K562 (cell line): Measurements from ENCODE around the gene ATP5F1D. TPM values are rescaled to one million over a fixed set of nuclear protein-coding genes. Genes with fewer than 3 reads are reported as not detected.

Experiments used
- CBX8 ChIP-seq: fragments of 200-600 bp; sonication (generic); IDR thresholded peaks from 2 replicates; pipeline ENCODE4 v1.6.1; 2012; ENCODE audit warnings: borderline replicate concordance, mixed run types, low read depth, mild to moderate bottlenecking, moderate library complexity, mixed read lengths, low read length, control low read depth, inconsistent platforms; ENCODE audit not compliant: poor library complexity, severe bottlenecking; ENCODE audit errors: extremely low read depth
- CCNT2 ChIP-seq: IDR thresholded peaks from 2 replicates; pipeline ENCODE4 v1.6.1; 2011; ENCODE audit warnings: borderline replicate concordance, low read depth, mild to moderate bottlenecking, moderate library complexity, mixed read lengths, low read length; ENCODE audit not compliant: insufficient read length; ENCODE audit errors: extremely low read depth
- NCOR1 ChIP-seq: fragments of 450-650 bp; IDR thresholded peaks from 2 replicates; pipeline ENCODE4 v1.6.1; 2016; ENCODE audit warnings: mild to moderate bottlenecking, moderate library complexity
- NRF1 ChIP-seq, 2 experiments: fragments of 450-650 bp; IDR thresholded peaks in 1 of 2; conservative IDR thresholded peaks in 1 of 2; 2 replicates each; pipeline ENCODE4 v1.6.1; 2014; ENCODE audit warnings: mild to moderate bottlenecking in 2 of 2
- PHF8 ChIP-seq: fragments of 200-600 bp; sonication (generic); IDR thresholded peaks from 2 replicates; pipeline ENCODE4 v1.6.1; 2012; ENCODE audit warnings: mixed run types, mild to moderate bottlenecking, inconsistent platforms, low read length, moderate library complexity, borderline replicate concordance
- RBBP5 ChIP-seq: fragments of 200-600 bp; sonication (generic); IDR thresholded peaks from 2 replicates; pipeline ENCODE4 v1.6.1; 2012; ENCODE audit warnings: borderline replicate concordance, mild to moderate bottlenecking, low read length, control low read depth, inconsistent platforms; ENCODE audit not compliant: insufficient read depth, poor library complexity, severe bottlenecking
- RFX1 ChIP-seq: fragments of 450-650 bp; IDR thresholded peaks from 2 replicates; pipeline ENCODE4 v1.6.1; 2016; ENCODE audit warnings: mild to moderate bottlenecking, moderate library complexity
- SMAD4 ChIP-seq: fragments of 250-450 bp; sonication (Bioruptor Pico); conservative IDR thresholded peaks from 2 replicates; pipeline ENCODE4 v1.8.0; 2021; ENCODE audit warnings: inconsistent platforms, mild to moderate bottlenecking, moderate library complexity
- TBP ChIP-seq: optimal IDR thresholded peaks from 2 replicates; pipeline ENCODE3; 2011; ENCODE audit warnings: low read depth, low read length, improper control_type of control experiment
- TGIF2 ChIP-seq: sonication (generic); formaldehyde crosslinking; IDR thresholded peaks from 2 replicates; pipeline ENCODE4 v1.8.1; 2022; ENCODE audit warnings: mild to moderate bottlenecking, missing genetic modification reagents, moderate library complexity
- U2AF2 ChIP-seq: fragments of 200-400 bp; formaldehyde crosslinking; optimal IDR thresholded peaks from 2 replicates; pipeline ENCODE3; 2017; ENCODE audit warnings: low read depth, mild to moderate bottlenecking, low read length
- ZBTB7A ChIP-seq: IDR thresholded peaks from 2 replicates; pipeline ENCODE4 v1.6.1; 2011; ENCODE audit warnings: low read depth, mild to moderate bottlenecking, low read length, moderate library complexity, borderline replicate concordance; ENCODE audit not compliant: control insufficient read depth
- polyA plus RNA-seq, 8 experiments: library from polyadenylated mRNA; depleted of rRNA in 4 of 8; stranded (reverse) in 5 of 8; unstranded in 3 of 8; fragments of >200 nt; fragmentation: Nextera tagmentation in 2 of 8; fragmentation: Illumina TruSeq in 1 of 8; extraction: Ambion mirVana in 2 of 8; extraction: Trizol in 1 of 8; gene quantifications; 2 replicates each; pipeline versions ENCODE4 v1.2.1 to v1.2.3, GENCODE V29; 2011 to 2014; ENCODE audit warnings: inconsistent platforms in 1 of 8, missing spikeins in 1 of 8
- total RNA-seq, 7 experiments: library from RNA; depleted of rRNA in 6 of 7; stranded (reverse); fragments of >200 nt in 6 of 7; fragmentation: Illumina TruSeq in 2 of 7; extraction: Trizol in 2 of 7; gene quantifications; 2 replicates each; pipeline versions ENCODE4 v1.2.1 to v1.2.3, GENCODE V29; 2011 to 2021; ENCODE audit warnings: low replicate concordance in 1 of 7
- TF ChIP-seq, protein P1 (sequence below): fragments of 200-800 bp; sonication (Bioruptor generic); IDR thresholded peaks from 2 replicates; pipeline ENCODE4 v1.6.1; 2017; ENCODE audit warnings: missing genetic modification characterization, missing compliant biosample characterization
- TF ChIP-seq, protein P2 (sequence below), 3 experiments: fragments of 200-800 bp in 1 of 3; sonication (Bioruptor generic) in 1 of 3; sonication (generic) in 1 of 3; formaldehyde crosslinking in 1 of 3; IDR thresholded peaks; 2 replicates each; pipeline versions ENCODE4 v1.6.1 to v1.8.0; 2016 to 2022; ENCODE audit warnings: mild to moderate bottlenecking in 2 of 3, missing compliant biosample characterization in 2 of 3, missing genetic modification characterization in 2 of 3, missing genetic modification reagents in 1 of 3
- TF ChIP-seq, protein P3 (sequence below): fragments of 450-650 bp; IDR thresholded peaks from 2 replicates; pipeline ENCODE4 v1.6.1; 2017; ENCODE audit warnings: antibody characterized with exemption, mild to moderate bottlenecking
- TF ChIP-seq, protein P4 (sequence below): fragments of 200-800 bp; sonication (Bioruptor generic); IDR thresholded peaks from 2 replicates; pipeline ENCODE4 v1.6.1; 2017; ENCODE audit warnings: missing genetic modification characterization, missing compliant biosample characterization

Gene ATP5F1D
- total and polyA plus RNA-seq, 9 of the 15 experiments (the other 6 are each of a cell fraction or from before 2014, with no cell fraction given): 3.9 to 409 (median 36.8) TPM

DNA sequence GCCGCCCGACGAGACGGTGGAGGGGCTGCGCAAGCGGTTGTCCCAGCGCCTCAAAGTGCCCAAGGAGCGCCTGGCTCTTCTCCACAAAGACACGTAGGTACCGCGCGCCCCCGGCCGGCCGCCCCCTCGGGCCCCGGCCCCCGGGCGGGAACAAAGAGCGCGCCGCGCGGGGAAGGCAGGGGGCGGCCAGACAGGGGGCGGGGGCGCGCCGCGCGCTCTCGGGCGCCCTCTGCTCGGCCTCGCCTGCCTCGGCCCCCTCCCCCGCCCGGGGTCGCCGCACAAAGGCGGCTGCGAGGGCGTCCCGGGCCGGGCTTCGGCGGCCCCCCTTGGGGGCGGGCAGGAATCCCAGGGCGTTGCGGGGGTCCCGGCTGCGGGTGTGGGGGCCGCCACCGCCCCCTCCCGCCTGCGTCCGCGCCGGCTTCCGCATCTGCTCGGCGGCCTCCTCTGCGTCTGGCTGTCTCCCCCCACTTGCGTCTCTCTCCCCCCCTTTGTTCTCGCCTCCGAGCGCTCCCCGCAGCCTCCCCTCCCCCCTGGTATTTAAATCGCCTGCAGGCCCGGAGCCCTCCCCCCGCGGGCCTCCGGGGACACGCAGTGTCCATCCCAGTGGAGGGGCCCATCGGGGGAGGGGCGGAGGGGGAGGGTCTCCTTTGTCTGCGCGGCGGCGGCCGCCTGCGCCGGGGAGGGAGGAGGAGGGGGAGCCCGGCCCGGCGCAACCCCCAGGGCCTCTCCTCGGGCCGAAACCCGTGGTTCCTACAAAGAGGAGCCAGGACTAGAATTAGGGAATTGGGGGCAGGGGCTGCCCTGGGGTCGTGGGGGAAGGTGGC, 9.1 kb downstream of the ATP5F1D start (continued):
- TF ChIP-seq, protein P1, sequence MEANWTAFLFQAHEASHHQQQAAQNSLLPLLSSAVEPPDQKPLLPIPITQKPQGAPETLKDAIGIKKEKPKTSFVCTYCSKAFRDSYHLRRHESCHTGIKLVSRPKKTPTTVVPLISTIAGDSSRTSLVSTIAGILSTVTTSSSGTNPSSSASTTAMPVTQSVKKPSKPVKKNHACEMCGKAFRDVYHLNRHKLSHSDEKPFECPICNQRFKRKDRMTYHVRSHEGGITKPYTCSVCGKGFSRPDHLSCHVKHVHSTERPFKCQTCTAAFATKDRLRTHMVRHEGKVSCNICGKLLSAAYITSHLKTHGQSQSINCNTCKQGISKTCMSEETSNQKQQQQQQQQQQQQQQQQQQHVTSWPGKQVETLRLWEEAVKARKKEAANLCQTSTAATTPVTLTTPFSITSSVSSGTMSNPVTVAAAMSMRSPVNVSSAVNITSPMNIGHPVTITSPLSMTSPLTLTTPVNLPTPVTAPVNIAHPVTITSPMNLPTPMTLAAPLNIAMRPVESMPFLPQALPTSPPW (CRISPR knock-in tag): peak; percentile 94
- TF ChIP-seq RBBP5: peak; percentile 43
- TF ChIP-seq TGIF2 (CRISPR knock-in tag): peak; percentile 83; the same call in 1 of the 2 replicates
- TF ChIP-seq NRF1 (conservative IDR thresholded peaks at IDR 0.05 in 1 of 2, IDR thresholded peaks at IDR 0.05 in 1 of 2): peak; percentile 54 to 62
- TF ChIP-seq NCOR1: peak; percentile 50; the same call in 1 of the 2 replicates
- TF ChIP-seq, protein P2, sequence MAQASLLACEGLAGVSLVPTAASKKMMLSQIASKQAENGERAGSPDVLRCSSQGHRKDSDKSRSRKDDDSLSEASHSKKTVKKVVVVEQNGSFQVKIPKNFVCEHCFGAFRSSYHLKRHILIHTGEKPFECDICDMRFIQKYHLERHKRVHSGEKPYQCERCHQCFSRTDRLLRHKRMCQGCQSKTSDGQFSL (CRISPR knock-in tag; IDR thresholded peaks at IDR 0.05): peak; percentile 77
- TF ChIP-seq, protein P2 (tag; IDR thresholded peaks at IDR 0.05): peak in 1 of 2 experiments; percentile 78; a peak in 1 of 4 replicates
- TF ChIP-seq CCNT2: peak; percentile 77
- TF ChIP-seq PHF8: 0 out of 2 replicates have a peak, but pooled peaks have one; percentile 3
- TF ChIP-seq CBX8: no peak
- TF ChIP-seq SMAD4 (CRISPR knock-in tag): peak; percentile 82
- TF ChIP-seq, protein P3, sequence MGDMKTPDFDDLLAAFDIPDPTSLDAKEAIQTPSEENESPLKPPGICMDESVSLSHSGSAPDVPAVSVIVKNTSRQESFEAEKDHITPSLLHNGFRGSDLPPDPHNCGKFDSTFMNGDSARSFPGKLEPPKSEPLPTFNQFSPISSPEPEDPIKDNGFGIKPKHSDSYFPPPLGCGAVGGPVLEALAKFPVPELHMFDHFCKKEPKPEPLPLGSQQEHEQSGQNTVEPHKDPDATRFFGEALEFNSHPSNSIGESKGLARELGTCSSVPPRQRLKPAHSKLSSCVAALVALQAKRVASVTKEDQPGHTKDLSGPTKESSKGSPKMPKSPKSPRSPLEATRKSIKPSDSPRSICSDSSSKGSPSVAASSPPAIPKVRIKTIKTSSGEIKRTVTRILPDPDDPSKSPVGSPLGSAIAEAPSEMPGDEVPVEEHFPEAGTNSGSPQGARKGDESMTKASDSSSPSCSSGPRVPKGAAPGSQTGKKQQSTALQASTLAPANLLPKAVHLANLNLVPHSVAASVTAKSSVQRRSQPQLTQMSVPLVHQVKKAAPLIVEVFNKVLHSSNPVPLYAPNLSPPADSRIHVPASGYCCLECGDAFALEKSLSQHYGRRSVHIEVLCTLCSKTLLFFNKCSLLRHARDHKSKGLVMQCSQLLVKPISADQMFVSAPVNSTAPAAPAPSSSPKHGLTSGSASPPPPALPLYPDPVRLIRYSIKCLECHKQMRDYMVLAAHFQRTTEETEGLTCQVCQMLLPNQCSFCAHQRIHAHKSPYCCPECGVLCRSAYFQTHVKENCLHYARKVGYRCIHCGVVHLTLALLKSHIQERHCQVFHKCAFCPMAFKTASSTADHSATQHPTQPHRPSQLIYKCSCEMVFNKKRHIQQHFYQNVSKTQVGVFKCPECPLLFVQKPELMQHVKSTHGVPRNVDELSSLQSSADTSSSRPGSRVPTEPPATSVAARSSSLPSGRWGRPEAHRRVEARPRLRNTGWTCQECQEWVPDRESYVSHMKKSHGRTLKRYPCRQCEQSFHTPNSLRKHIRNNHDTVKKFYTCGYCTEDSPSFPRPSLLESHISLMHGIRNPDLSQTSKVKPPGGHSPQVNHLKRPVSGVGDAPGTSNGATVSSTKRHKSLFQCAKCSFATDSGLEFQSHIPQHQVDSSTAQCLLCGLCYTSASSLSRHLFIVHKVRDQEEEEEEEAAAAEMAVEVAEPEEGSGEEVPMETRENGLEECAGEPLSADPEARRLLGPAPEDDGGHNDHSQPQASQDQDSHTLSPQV: peak; percentile 24; the same call in 1 of the 2 replicates
- peak; percentile 90 for TF ChIP-seq ZBTB7A
- TF ChIP-seq U2AF2: no peak
- TF ChIP-seq, protein P4, sequence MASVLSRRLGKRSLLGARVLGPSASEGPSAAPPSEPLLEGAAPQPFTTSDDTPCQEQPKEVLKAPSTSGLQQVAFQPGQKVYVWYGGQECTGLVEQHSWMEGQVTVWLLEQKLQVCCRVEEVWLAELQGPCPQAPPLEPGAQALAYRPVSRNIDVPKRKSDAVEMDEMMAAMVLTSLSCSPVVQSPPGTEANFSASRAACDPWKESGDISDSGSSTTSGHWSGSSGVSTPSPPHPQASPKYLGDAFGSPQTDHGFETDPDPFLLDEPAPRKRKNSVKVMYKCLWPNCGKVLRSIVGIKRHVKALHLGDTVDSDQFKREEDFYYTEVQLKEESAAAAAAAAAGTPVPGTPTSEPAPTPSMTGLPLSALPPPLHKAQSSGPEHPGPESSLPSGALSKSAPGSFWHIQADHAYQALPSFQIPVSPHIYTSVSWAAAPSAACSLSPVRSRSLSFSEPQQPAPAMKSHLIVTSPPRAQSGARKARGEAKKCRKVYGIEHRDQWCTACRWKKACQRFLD (CRISPR knock-in tag): 0 out of 2 replicates have a peak, but pooled peaks have one; percentile 0
- peak; percentile 13 for TF ChIP-seq TBP
- no peak for TF ChIP-seq RFX1
